C4-2B (cell line): ENCODE data around the gene PTPMT1.

Experiments used
- H3K27ac ChIP-seq: fragments of 450-650 bp; 2 replicates; pipeline ENCODE4 v1.5.1; 2017
- ZFX ChIP-seq: fragments of 450-650 bp; IDR thresholded peaks from 2 replicates; pipeline ENCODE4 v1.6.1; 2017
- TF ChIP-seq, protein P1 (sequence below): fragments of 450-650 bp; conservative IDR thresholded peaks from 2 replicates; pipeline ENCODE4 v1.5.1; 2017; ENCODE audit warnings: mild to moderate bottlenecking

The PTPMT1 gene

DNA sequence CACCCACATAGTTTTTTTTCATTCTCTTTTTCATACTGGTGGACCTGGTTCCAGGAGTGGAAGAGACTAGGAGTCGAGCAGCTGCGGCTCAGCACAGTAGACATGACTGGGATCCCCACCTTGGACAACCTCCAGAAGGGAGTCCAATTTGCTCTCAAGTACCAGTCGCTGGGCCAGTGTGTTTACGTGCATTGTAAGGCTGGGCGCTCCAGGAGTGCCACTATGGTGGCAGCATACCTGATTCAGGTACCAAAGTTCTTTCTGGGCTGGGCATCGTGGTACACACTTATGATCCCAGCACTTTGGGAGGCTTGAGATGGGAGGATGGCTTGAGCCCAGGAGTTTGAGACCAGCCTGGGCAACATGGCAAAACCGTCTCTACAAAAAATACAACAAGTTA is 4.2 kb downstream of the PTPMT1 start:
- TF ChIP-seq, protein P1, sequence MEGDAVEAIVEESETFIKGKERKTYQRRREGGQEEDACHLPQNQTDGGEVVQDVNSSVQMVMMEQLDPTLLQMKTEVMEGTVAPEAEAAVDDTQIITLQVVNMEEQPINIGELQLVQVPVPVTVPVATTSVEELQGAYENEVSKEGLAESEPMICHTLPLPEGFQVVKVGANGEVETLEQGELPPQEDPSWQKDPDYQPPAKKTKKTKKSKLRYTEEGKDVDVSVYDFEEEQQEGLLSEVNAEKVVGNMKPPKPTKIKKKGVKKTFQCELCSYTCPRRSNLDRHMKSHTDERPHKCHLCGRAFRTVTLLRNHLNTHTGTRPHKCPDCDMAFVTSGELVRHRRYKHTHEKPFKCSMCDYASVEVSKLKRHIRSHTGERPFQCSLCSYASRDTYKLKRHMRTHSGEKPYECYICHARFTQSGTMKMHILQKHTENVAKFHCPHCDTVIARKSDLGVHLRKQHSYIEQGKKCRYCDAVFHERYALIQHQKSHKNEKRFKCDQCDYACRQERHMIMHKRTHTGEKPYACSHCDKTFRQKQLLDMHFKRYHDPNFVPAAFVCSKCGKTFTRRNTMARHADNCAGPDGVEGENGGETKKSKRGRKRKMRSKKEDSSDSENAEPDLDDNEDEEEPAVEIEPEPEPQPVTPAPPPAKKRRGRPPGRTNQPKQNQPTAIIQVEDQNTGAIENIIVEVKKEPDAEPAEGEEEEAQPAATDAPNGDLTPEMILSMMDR = no peak
- no peak for TF ChIP-seq ZFX
- H3K27ac ChIP-seq = no peak overlapping the region

DNA sequence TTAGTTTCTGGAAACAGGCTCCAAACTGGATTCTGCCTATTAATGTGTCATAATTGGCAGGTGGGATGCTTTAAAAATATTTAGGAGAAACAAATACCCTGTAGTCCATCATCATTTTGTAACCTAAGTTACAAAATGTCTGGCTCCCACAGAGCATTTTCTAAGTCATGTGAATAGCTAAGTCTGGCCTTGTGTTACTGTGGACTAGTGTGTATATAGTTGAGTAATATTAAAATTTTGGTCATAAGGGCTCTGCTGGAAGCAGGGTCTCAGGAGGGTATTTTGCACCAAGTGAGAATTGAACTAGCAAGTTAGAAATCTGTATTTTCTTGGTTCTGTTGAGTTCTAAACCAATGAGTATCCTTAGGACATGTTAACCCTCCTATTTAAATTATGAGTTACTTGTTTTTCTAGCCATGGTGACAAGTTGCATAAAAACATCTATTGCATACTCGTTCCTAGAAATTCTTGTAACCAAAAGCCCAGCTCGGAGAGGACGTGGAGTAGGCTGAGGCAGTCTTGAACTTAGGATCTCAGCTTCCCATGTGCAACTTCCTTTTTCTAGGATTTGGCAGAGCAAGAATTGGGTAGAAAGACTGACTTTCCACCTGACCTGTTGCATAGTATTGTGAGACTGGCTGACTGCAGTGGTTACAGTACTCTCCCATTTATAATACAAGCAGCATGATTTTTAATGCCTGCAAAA is 5.4 kb downstream of the PTPMT1 start:
- no peak overlapping the region for H3K27ac ChIP-seq
- TF ChIP-seq, protein P1 = no peak
- TF ChIP-seq ZFX = no peak

DNA sequence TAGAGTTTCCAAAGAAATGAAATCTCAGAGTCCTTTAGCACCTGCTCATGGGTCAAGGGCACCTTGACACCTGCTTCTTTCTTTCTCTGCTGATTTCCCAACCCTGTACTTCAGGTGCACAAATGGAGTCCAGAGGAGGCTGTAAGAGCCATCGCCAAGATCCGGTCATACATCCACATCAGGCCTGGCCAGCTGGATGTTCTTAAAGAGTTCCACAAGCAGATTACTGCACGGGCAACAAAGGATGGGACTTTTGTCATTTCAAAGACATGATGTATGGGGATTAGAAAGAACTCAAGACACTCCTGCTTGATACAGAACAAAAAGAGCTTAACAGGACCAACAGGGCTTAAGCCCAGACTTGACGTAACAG is 5.9 kb downstream of the PTPMT1 start:
- TF ChIP-seq ZFX = no peak
- TF ChIP-seq, protein P1 = no peak
- H3K27ac ChIP-seq = no peak overlapping the region

DNA sequence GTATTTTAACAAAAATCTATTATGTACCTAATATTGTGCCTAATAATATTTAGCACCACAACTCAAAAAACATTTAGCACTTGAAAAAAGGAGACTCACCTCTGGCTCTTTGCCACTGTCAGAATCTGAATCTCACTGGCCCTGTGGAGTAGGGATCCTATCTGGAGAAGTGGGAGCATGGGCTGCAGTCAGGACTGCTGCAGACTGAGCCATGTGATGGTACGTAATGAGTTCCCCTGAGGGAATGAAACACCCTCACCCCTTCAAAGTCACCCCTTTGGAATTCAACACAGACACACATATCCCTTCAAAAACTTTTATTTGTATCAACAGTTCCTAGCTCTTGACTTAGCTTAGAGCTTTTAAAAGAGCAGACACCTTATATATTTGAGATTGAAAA is 6.5 kb downstream of the PTPMT1 start:
- H3K27ac ChIP-seq = no peak overlapping the region
- TF ChIP-seq ZFX = no peak
- TF ChIP-seq, protein P1 = no peak

DNA sequence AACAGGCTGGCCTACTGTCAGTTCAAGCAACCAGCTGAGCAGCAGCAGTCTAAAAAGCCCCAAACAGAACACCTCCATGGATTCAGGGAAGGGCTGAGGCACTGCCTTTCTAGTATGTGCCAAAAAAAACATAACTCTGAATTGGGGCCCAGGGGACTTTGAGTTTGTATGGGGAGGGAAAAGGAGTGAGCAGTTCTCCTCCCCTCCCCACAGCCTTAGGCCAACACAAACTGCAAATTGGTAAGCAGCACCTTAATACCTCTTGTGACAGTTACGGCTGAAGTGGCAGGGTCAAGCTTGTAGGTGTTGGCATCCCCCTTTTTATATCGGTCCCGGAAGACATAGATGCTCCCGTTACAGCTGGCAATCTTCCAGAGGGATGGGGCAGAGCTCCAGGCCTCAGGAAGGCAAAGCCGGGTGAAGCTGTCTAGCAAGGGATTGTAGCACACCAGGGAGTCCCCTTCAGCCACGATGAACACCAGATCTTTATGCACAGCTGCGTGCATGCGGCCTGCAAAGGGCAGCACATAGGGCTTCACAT is 7.4 kb downstream of the PTPMT1 start:
- no peak for TF ChIP-seq ZFX
- TF ChIP-seq, protein P1 = no peak
- H3K27ac ChIP-seq = no peak overlapping the region

DNA sequence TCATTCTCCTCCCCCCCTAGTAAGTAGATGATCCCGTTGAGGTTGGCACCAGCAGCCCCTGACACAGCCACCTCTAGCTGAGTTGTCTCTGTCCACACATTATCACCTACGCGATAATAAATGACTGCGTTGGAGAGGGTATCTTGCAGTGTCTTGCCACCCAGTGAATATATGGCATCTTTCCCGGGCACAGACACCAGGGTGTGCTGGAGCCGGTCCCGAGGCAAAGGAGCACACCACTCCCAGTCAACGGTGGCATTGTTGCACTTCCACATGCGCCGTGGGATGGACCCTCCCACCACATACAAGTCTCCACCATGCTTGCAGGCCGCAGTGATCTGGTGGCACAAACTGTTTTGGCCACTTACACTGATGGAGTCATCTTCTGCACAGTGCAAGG is 7.9 kb downstream of the PTPMT1 start:
- TF ChIP-seq, protein P1 = no peak
- no peak for TF ChIP-seq ZFX
- H3K27ac ChIP-seq = no peak overlapping the region

DNA sequence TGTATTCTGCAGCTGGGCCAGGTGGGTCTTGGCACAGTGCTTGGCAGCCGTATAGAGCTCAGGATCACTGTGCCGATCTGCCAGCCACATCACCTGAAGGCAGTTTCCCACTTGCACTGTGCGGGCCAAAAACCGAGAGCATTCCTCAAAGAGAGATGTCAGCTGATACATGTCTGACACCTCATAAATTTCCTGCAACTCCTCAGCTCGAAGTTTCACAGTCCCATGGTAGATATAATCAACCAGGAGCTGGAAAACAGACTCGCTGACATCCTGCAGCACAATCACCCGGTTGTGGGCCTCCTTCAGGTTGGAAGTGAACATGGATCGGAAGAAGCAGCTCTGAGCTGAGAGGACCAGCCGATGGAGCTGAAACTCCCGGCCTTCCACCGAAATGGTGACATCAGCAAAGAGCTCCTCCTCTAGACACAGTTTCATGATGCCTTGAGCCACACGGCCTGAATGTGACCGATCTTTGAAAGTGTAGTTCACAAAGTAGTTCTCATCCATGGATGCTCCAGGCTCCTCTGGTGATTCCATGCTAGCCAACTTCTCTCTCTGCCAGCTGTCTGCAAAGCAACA is 12.2 kb downstream of the PTPMT1 start:
- peak overlapping the region; percentile 98 for H3K27ac ChIP-seq
- TF ChIP-seq ZFX = no peak
- TF ChIP-seq, protein P1 = no peak
